Mesenchymal stem cell (in vitro differentiated cells and primary cell): ENCODE results near the gene TMEM63A.
"Not testable (repeated sequence)": the region's sequence is repeated elsewhere in the genome, so short reads cannot be mapped to it uniquely, and the experiment has no call there.

Experiments used
- DNase-seq: peaks from one replicate; pipeline ENCODE4 v3.0.0-alpha.2; 2013
- H2AFZ ChIP-seq: one replicate; pipeline ENCODE4 v1.6.1; 2013; ENCODE audit warnings: low read depth, mild to moderate bottlenecking, control low read depth, inconsistent platforms, low read length, moderate library complexity
- H2AK5ac ChIP-seq: 2 replicates; pipeline ENCODE4 v1.6.1; 2013; ENCODE audit warnings: low read length, moderate library complexity, mild to moderate bottlenecking, inconsistent platforms; ENCODE audit not compliant: severe bottlenecking
- H2BK120ac ChIP-seq: one replicate; pipeline ENCODE4 v1.6.1; 2013; ENCODE audit warnings: low read depth, mild to moderate bottlenecking, inconsistent platforms, low read length, moderate library complexity
- H2BK12ac ChIP-seq, 2 experiments: one replicate each; pipeline ENCODE4 v1.6.1; 2013; ENCODE audit warnings: inconsistent platforms in 2 of 2, low read length in 2 of 2, mild to moderate bottlenecking in 2 of 2, moderate library complexity in 2 of 2, control low read depth in 1 of 2
- H2BK15ac ChIP-seq: one replicate; pipeline ENCODE4 v1.6.1; 2013; ENCODE audit warnings: mild to moderate bottlenecking, low read depth, inconsistent platforms; ENCODE audit not compliant: poor library complexity, severe bottlenecking
- H2BK5ac ChIP-seq: 2 replicates; pipeline ENCODE4 v1.6.1; 2013; ENCODE audit warnings: low read depth, mild to moderate bottlenecking, low read length, control low read depth, inconsistent platforms; ENCODE audit not compliant: poor library complexity, severe bottlenecking
- H3K14ac ChIP-seq, 2 experiments: one replicate each; pipeline ENCODE4 v1.6.1; 2013; ENCODE audit warnings: inconsistent platforms in 2 of 2, low read length in 2 of 2, control low read depth in 1 of 2, mild to moderate bottlenecking in 1 of 2, moderate library complexity in 1 of 2
- H3K18ac ChIP-seq, 2 experiments: one replicate each; pipeline ENCODE4 v1.6.1; 2013; ENCODE audit warnings: inconsistent platforms in 2 of 2, low read length in 2 of 2, control low read depth in 1 of 2, low read depth in 1 of 2, mild to moderate bottlenecking in 1 of 2
- H3K23ac ChIP-seq, 2 experiments: one replicate each; pipeline ENCODE4 v1.6.1; 2013; ENCODE audit warnings: inconsistent platforms in 2 of 2, low read length in 2 of 2, mild to moderate bottlenecking in 2 of 2, moderate library complexity in 2 of 2, control low read depth in 1 of 2
- H3K27ac ChIP-seq: 2 replicates; pipeline ENCODE4 v1.5.1; 2013; ENCODE audit warnings: mild to moderate bottlenecking, moderate library complexity, low read length, control low read depth, inconsistent platforms; ENCODE audit not compliant: poor library complexity, severe bottlenecking
- H3K27me3 ChIP-seq, 2 experiments: 2 replicates each; pipeline versions ENCODE4 v1.6.1 to v1.7.0; 2013; ENCODE audit warnings: low read length in 2 of 2, mild to moderate bottlenecking in 2 of 2, moderate library complexity in 2 of 2, control low read depth in 1 of 2, inconsistent platforms in 1 of 2; ENCODE audit not compliant: control insufficient read depth in 1 of 2, insufficient read depth in 1 of 2
- H3K36me3 ChIP-seq, 2 experiments: 2 replicates each; pipeline versions ENCODE4 v1.6.1 to v1.7.0; 2013; ENCODE audit warnings: low read length in 2 of 2, control low read depth in 1 of 2, inconsistent platforms in 1 of 2, low read depth in 1 of 2, mild to moderate bottlenecking in 1 of 2; ENCODE audit not compliant: insufficient read depth in 2 of 2, control insufficient read depth in 1 of 2
- H3K4ac ChIP-seq, 2 experiments: one replicate each; pipeline ENCODE4 v1.6.1; 2013; ENCODE audit warnings: inconsistent platforms in 2 of 2, low read length in 2 of 2, mild to moderate bottlenecking in 2 of 2, moderate library complexity in 2 of 2, control low read depth in 1 of 2, low read depth in 1 of 2
- H3K4me1 ChIP-seq: 2 replicates; pipeline ENCODE4 v1.6.1; 2013; ENCODE audit warnings: low read depth, low read length, control low read depth; ENCODE audit not compliant: control insufficient read depth, insufficient read depth
- H3K4me2 ChIP-seq: 2 replicates; pipeline ENCODE4 v1.6.1; 2013; ENCODE audit warnings: low read length, mild to moderate bottlenecking, inconsistent platforms; ENCODE audit not compliant: poor library complexity, severe bottlenecking
- H3K4me3 ChIP-seq, 2 experiments: 2 replicates each; pipeline versions ENCODE4 v1.5.1 to v1.7.0; 2013; ENCODE audit warnings: low read length in 2 of 2, mild to moderate bottlenecking in 2 of 2, control low read depth in 1 of 2, low read depth in 1 of 2; ENCODE audit not compliant: insufficient read depth in 1 of 2
- H3K79me1 ChIP-seq: replicated peaks from 2 replicates; pipeline ENCODE4 v1.6.1; 2013; ENCODE audit warnings: mild to moderate bottlenecking, control low read depth, low read length, inconsistent platforms; ENCODE audit not compliant: poor library complexity, severe bottlenecking
- H3K9ac ChIP-seq: 2 replicates; pipeline ENCODE4 v1.7.0; 2013; ENCODE audit warnings: mild to moderate bottlenecking, low read length, moderate library complexity
- H3K9me3 ChIP-seq: 2 replicates; pipeline ENCODE4 v1.7.0; 2013; ENCODE audit warnings: mild to moderate bottlenecking, low read length; ENCODE audit not compliant: control insufficient read depth
- H4K8ac ChIP-seq: one replicate; pipeline ENCODE4 v1.6.1; 2013; ENCODE audit warnings: inconsistent platforms, mild to moderate bottlenecking, low read length, moderate library complexity
- H4K91ac ChIP-seq: one replicate; pipeline ENCODE4 v1.6.1; 2013; ENCODE audit warnings: mild to moderate bottlenecking, low read length, inconsistent platforms
- WGBS: methylation state at CpG from one replicate; pipeline ENCODE4 v1.1.7; 2013; ENCODE audit warnings: mixed read lengths; 5-methylcytosine and 5-hydroxymethylcytosine counted together

The TMEM63A gene

GRCh38 chr1:225838793-225839192 is 43.4 kb downstream of the TMEM63A start:
- Histone ChIP-seq H2BK15ac (no peak overlapping the region), H3K79me1 (no peaks in the 10 kb centered on the region), H2BK12ac (no peak overlapping the region), H3K14ac (no peak overlapping the region), H3K4me2 (no peak overlapping the region), H3K27ac (no peak overlapping the region), H3K23ac (no peak overlapping the region), H2AK5ac (no peak overlapping the region), H3K9me3 (no peaks in the 10 kb centered on the region), H3K4me1 (no peaks in the 10 kb centered on the region), H3K4ac (no peak overlapping the region), H3K18ac (no peak overlapping the region), H2AFZ (no peak overlapping the region), H4K8ac (no peak overlapping the region), H3K4me3 (no peak overlapping the region), H2BK5ac (no peak overlapping the region), H3K36me3 (peaks cover 42 to 69% of the 10 kb centered on the region in 2 experiments), H3K27me3 (no peaks in the 10 kb centered on the region), H2BK120ac (no peak overlapping the region), H4K91ac (no peak overlapping the region), H3K9ac (no peak overlapping the region)
- WGBS: 96% methylated on average over 14 of the region's 14 CpGs
- no peak for DNase-seq

- H3K23ac ChIP-seq: not testable (repeated sequence)
These were observed 45.9 kb downstream of the TMEM63A start for GRCh38 chr1:225836296-225836695.

GRCh38 chr1:225835856-225836255 is 46.3 kb downstream of the TMEM63A start:
- Histone ChIP-seq H3K4ac (no peak overlapping the region), H4K8ac (no peak overlapping the region), H3K9ac (no peak overlapping the region), H2AFZ (no peak overlapping the region), H2BK12ac (no peak overlapping the region), H3K14ac (no peak overlapping the region), H3K4me3 (no peak overlapping the region), H3K4me1 (no peaks in the 10 kb centered on the region), H2BK120ac (no peak overlapping the region), H3K18ac (no peak overlapping the region), H3K36me3 (peaks cover 39 to 68% of the 10 kb centered on the region in 2 experiments), H3K27me3 (no peaks in the 10 kb centered on the region), H4K91ac (no peak overlapping the region), H2BK5ac (no peak overlapping the region), H3K9me3 (no peaks in the 10 kb centered on the region), H2AK5ac (no peak overlapping the region), H3K23ac (no peak overlapping the region), H3K79me1 (no peaks in the 10 kb centered on the region), H3K4me2 (no peak overlapping the region), H3K27ac (no peak overlapping the region), H2BK15ac (no peak overlapping the region)
- no peak for DNase-seq
- WGBS: 97% methylated on average over 3 of the region's 3 CpGs

More at GRCh38 chr1:225836296-225836695, 45.9 kb downstream of the TMEM63A start:
- H3K27me3 ChIP-seq, H3K4ac ChIP-seq, H4K91ac ChIP-seq, H2AK5ac ChIP-seq, H2AFZ ChIP-seq, H3K18ac ChIP-seq, H3K27ac ChIP-seq, H2BK120ac ChIP-seq, H3K9ac ChIP-seq, H3K4me1 ChIP-seq, H2BK12ac ChIP-seq, H4K8ac ChIP-seq, H3K4me3 ChIP-seq, DNase-seq, H3K4me2 ChIP-seq, H2BK5ac ChIP-seq, H2BK15ac ChIP-seq, H3K9me3 ChIP-seq, H3K79me1 ChIP-seq, H3K14ac ChIP-seq: not testable (repeated sequence)
- H3K36me3 ChIP-seq: peaks cover 37 to 68% of the 10 kb centered on the region in 2 experiments
- 97% methylated on average over 3 of the region's 4 CpGs for WGBS

GRCh38 chr1:225834417-225835329 is 47.5 kb downstream of the TMEM63A start:
- Histone ChIP-seq H3K14ac (no peak overlapping the region), H3K27ac (no peak overlapping the region), H3K36me3 (peaks cover 33 to 66% of the 10 kb centered on the region in 2 experiments), H3K27me3 (no peaks in the 10 kb centered on the region), H2BK120ac (no peak overlapping the region), H3K23ac (no peak overlapping the region), H3K9ac (peak overlapping the region; percentile 65), H2AFZ (no peak overlapping the region), H3K4me1 (no peaks in the 10 kb centered on the region), H3K4me2 (no peak overlapping the region), H3K9me3 (no peaks in the 10 kb centered on the region), H4K8ac (no peak overlapping the region), H3K18ac (no peak overlapping the region), H2BK5ac (no peak overlapping the region), H4K91ac (no peak overlapping the region), H2BK12ac (no peak overlapping the region), H3K4ac (no peak overlapping the region), H2AK5ac (no peak overlapping the region), H3K4me3 (peak overlapping the region in 1 of 2 experiments; percentile 35), H3K79me1 (no peaks in the 10 kb centered on the region), H2BK15ac (no peak overlapping the region)
- 92% methylated on average over 7 of the region's 7 CpGs for WGBS
- peak; percentile 18 for DNase-seq
